Neural progenitor cell (in vitro differentiated cells): ENCODE results near the gene TRIM32. TPM values are rescaled to one million over a fixed set of nuclear protein-coding genes. Genes with fewer than 3 reads are reported as not detected.

Source experiments
- DNase-seq: peaks from one replicate; pipeline ENCODE4 v3.0.0-alpha.2; 2016; ENCODE audit warnings: low spot score
- H2AFZ ChIP-seq: fragments of 200-600 bp; sonication (generic); replicated peaks from 2 replicates; pipeline ENCODE4 v1.6.1; 2016; ENCODE audit warnings: antibody characterized with exemption
- H3F3A ChIP-seq: fragments of 200-600 bp; sonication (generic); 2 replicates; pipeline ENCODE4 v1.6.1; 2016; ENCODE audit warnings: antibody characterized with exemption, low read depth
- H3K27ac ChIP-seq: fragments of 200-600 bp; sonication (generic); 2 replicates; pipeline ENCODE4 v1.5.1; 2016; ENCODE audit warnings: mild to moderate bottlenecking
- H3K27me3 ChIP-seq: fragments of 200-600 bp; sonication (generic); 2 replicates; pipeline ENCODE4 v1.6.1; 2016; ENCODE audit warnings: mild to moderate bottlenecking, moderate library complexity
- H3K36me3 ChIP-seq: fragments of 200-600 bp; sonication (generic); 2 replicates; pipeline ENCODE4 v1.5.1; 2016
- H3K4me1 ChIP-seq: fragments of 200-600 bp; sonication (generic); 2 replicates; pipeline ENCODE4 v1.6.1; 2016; ENCODE audit warnings: mixed run types
- H3K4me2 ChIP-seq: fragments of 200-600 bp; sonication (generic); 2 replicates; pipeline ENCODE4 v1.6.1; 2016
- H3K4me3 ChIP-seq: fragments of 200-600 bp; sonication (generic); 2 replicates; pipeline ENCODE4 v1.5.1; 2016
- H3K79me2 ChIP-seq: fragments of 200-600 bp; sonication (generic); 2 replicates; pipeline ENCODE4 v1.6.1; 2016; ENCODE audit warnings: low read depth
- H3K9ac ChIP-seq: fragments of 200-600 bp; sonication (generic); 2 replicates; pipeline ENCODE4 v1.6.1; 2016
- H3K9me3 ChIP-seq: fragments of 200-600 bp; sonication (generic); 2 replicates; pipeline ENCODE4 v1.5.1; 2016; ENCODE audit warnings: low read depth
- H4K20me1 ChIP-seq: fragments of 200-600 bp; sonication (generic); 2 replicates; pipeline ENCODE4 v1.6.1; 2016; ENCODE audit warnings: low read depth
- H3K27ac Mint-ChIP-seq: 3 replicates; pipeline ENCODE4 v1.8.0; 2021; ENCODE audit warnings: mixed read lengths
- H3K27me3 Mint-ChIP-seq: 2 replicates; pipeline ENCODE4 v1.8.0; 2022; ENCODE audit warnings: low read depth, mild to moderate bottlenecking, inconsistent platforms, moderate library complexity, mixed read lengths; ENCODE audit not compliant: insufficient read depth
- H3K36me3 Mint-ChIP-seq: 3 replicates; pipeline ENCODE4 v1.8.0; 2021; ENCODE audit warnings: mixed read lengths
- H3K4me1 Mint-ChIP-seq: 3 replicates; pipeline ENCODE4 v1.8.0; 2021; ENCODE audit warnings: mixed read lengths
- H3K4me3 Mint-ChIP-seq: 3 replicates; pipeline ENCODE4 v1.8.0; 2021; ENCODE audit warnings: mild to moderate bottlenecking, moderate library complexity, mixed read lengths
- H3K9me3 Mint-ChIP-seq: 3 replicates; pipeline ENCODE4 v1.8.0; 2020; ENCODE audit warnings: mixed read lengths
- EZH2 ChIP-seq: fragments of 200-600 bp; sonication (generic); IDR thresholded peaks from 2 replicates; pipeline ENCODE4 v1.6.1; 2017; ENCODE audit warnings: antibody characterized with exemption, mild to moderate bottlenecking, moderate library complexity
- EZH2phosphoT487 ChIP-seq: fragments of 200-600 bp; sonication (generic); IDR thresholded peaks from 2 replicates; pipeline ENCODE4 v1.6.1; 2017; ENCODE audit warnings: antibody characterized with exemption
- total RNA-seq: library from RNA; depleted of rRNA; stranded (reverse); fragments of >200 nt; gene quantifications from 2 replicates; pipeline ENCODE4 v1.2.3, GENCODE V29; 2015; ENCODE audit warnings: low replicate concordance
- TF ChIP-seq, protein P1 (sequence below): fragments of 200-600 bp; sonication (generic); IDR thresholded peaks from 2 replicates; pipeline ENCODE4 v1.5.1; 2017; ENCODE audit warnings: antibody characterized with exemption, mild to moderate bottlenecking

TRIM32 gene
- total RNA-seq, 1 donor from 2014 or later = 16.3 TPM

GRCh38 chr9:116741086-116741740 is 54.1 kb downstream of the TRIM32 start:
- Mint-ChIP-seq H3K4me1 (no peaks in the 10 kb centered on the region), H3K27ac (no peak overlapping the region), H3K9me3 (no peaks in the 10 kb centered on the region), H3K27me3 (peaks cover 5% of the 10 kb centered on the region), H3K4me3 (no peak overlapping the region), H3K36me3 (no peaks in the 10 kb centered on the region)
- Histone ChIP-seq H3K36me3 (no peaks in the 10 kb centered on the region), H3K4me3 (no peak overlapping the region), H3K79me2 (no peaks in the 10 kb centered on the region), H3F3A (no peaks in the 10 kb centered on the region), H3K9me3 (no peaks in the 10 kb centered on the region), H2AFZ (no peak overlapping the region), H4K20me1 (no peaks in the 10 kb centered on the region), H3K27ac (no peak overlapping the region), H3K4me2 (no peak overlapping the region), H3K27me3 (no peaks in the 10 kb centered on the region), H3K9ac (no peak overlapping the region), H3K4me1 (no peaks in the 10 kb centered on the region)
- TF ChIP-seq EZH2phosphoT487 (no peak), EZH2 (no peak)
- no peak for DNase-seq

DNA sequence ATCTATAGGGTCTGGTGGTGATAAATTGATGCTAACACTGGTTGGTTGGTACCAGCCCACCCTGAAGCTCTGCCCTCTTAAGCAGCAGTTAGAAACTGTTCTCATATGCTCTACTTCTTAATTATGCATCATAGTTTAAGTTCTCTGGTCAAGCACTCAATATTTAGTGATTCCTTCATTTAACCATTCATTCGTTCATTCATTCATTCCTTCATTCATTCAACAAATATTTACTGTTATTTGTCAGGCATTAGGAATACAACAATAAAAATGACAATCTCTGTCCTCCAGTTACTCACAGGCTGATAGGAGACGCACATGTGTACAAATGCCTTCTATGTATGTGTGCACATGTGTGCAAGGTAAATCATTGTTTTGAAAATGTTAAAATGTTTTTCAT is 54.6 kb downstream of the TRIM32 start:
- no peak for TF ChIP-seq EZH2phosphoT487
- TF ChIP-seq, protein P1, sequence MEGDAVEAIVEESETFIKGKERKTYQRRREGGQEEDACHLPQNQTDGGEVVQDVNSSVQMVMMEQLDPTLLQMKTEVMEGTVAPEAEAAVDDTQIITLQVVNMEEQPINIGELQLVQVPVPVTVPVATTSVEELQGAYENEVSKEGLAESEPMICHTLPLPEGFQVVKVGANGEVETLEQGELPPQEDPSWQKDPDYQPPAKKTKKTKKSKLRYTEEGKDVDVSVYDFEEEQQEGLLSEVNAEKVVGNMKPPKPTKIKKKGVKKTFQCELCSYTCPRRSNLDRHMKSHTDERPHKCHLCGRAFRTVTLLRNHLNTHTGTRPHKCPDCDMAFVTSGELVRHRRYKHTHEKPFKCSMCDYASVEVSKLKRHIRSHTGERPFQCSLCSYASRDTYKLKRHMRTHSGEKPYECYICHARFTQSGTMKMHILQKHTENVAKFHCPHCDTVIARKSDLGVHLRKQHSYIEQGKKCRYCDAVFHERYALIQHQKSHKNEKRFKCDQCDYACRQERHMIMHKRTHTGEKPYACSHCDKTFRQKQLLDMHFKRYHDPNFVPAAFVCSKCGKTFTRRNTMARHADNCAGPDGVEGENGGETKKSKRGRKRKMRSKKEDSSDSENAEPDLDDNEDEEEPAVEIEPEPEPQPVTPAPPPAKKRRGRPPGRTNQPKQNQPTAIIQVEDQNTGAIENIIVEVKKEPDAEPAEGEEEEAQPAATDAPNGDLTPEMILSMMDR = no peak
- TF ChIP-seq EZH2 = no peak
- no peaks in the 10 kb centered on the region for H3K36me3 Mint-ChIP-seq
- H3K4me3 Mint-ChIP-seq = no peak overlapping the region
- Histone ChIP-seq H2AFZ (no peak overlapping the region), H3K9ac (no peak overlapping the region), H3K27ac (no peak overlapping the region), H3K4me1 (no peaks in the 10 kb centered on the region), H3K4me2 (no peak overlapping the region), H3K36me3 (no peaks in the 10 kb centered on the region), H3K79me2 (no peaks in the 10 kb centered on the region), H3F3A (no peaks in the 10 kb centered on the region), H3K9me3 (no peaks in the 10 kb centered on the region), H3K4me3 (no peak overlapping the region), H4K20me1 (no peaks in the 10 kb centered on the region), H3K27me3 (no peaks in the 10 kb centered on the region)
- H3K4me1 Mint-ChIP-seq = no peaks in the 10 kb centered on the region
- H3K9me3 Mint-ChIP-seq = no peaks in the 10 kb centered on the region
- H3K27ac Mint-ChIP-seq = no peak overlapping the region
- no peak for DNase-seq
- H3K27me3 Mint-ChIP-seq = peaks cover 5% of the 10 kb centered on the region

DNA sequence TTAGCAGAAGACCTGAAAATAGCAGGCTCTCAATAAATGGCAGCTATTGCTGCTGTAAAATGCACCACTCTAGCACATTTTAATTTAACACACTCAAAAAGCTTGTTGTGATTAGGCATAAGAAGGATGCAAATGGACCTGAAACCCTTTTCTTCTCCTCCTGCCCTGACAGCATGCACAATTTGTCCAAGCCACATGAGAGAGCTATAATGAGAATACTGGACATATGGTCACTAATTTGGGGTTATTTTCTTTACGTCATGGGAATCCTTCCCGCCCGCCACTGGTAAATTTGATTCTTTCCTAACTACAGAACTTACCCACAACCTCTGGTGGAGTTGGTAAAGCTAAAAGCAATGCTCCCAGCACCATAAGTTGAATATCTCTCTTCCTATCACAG is 62.1 kb downstream of the TRIM32 start:
- TF ChIP-seq EZH2phosphoT487 = no peak
- TF ChIP-seq, protein P1 = no peak
- TF ChIP-seq EZH2 = no peak
- H4K20me1 ChIP-seq = no peaks in the 10 kb centered on the region
- Mint-ChIP-seq H3K4me1 (no peaks in the 10 kb centered on the region), H3K4me3 (no peak overlapping the region), H3K36me3 (no peaks in the 10 kb centered on the region), H3K9me3 (no peaks in the 10 kb centered on the region), H3K27ac (no peak overlapping the region), H3K27me3 (no peaks in the 10 kb centered on the region)
- no peak overlapping the region for H3K9ac ChIP-seq
- H2AFZ ChIP-seq = no peak overlapping the region
- H3K27me3 ChIP-seq = no peaks in the 10 kb centered on the region
- no peaks in the 10 kb centered on the region for H3K9me3 ChIP-seq
- no peaks in the 10 kb centered on the region for H3K79me2 ChIP-seq
- H3F3A ChIP-seq = no peaks in the 10 kb centered on the region
- no peak for DNase-seq
- H3K27ac ChIP-seq = no peak overlapping the region
- no peak overlapping the region for H3K4me2 ChIP-seq
- no peak overlapping the region for H3K4me3 ChIP-seq
- no peaks in the 10 kb centered on the region for H3K36me3 ChIP-seq
- peaks cover 13% of the 10 kb centered on the region for H3K4me1 ChIP-seq

GRCh38 chr9:116749772-116750171 is 62.7 kb downstream of the TRIM32 start:
- no peaks in the 10 kb centered on the region for H3F3A ChIP-seq
- no peak overlapping the region for H3K4me3 Mint-ChIP-seq
- H3K27me3 Mint-ChIP-seq = no peaks in the 10 kb centered on the region
- H3K4me2 ChIP-seq = no peak overlapping the region
- H3K79me2 ChIP-seq = no peaks in the 10 kb centered on the region
- H3K36me3 ChIP-seq = no peaks in the 10 kb centered on the region
- H3K9me3 ChIP-seq = no peaks in the 10 kb centered on the region
- H3K9ac ChIP-seq = no peak overlapping the region
- H2AFZ ChIP-seq = no peak overlapping the region
- H3K27ac ChIP-seq = no peak overlapping the region
- H4K20me1 ChIP-seq = no peaks in the 10 kb centered on the region
- TF ChIP-seq, protein P1 = no peak
- no peak for TF ChIP-seq EZH2
- no peak for TF ChIP-seq EZH2phosphoT487
- H3K4me1 Mint-ChIP-seq = no peaks in the 10 kb centered on the region
- no peak overlapping the region for H3K4me3 ChIP-seq
- H3K4me1 ChIP-seq = peaks cover 13% of the 10 kb centered on the region
- no peaks in the 10 kb centered on the region for H3K27me3 ChIP-seq
- H3K36me3 Mint-ChIP-seq = no peaks in the 10 kb centered on the region
- no peak overlapping the region for H3K27ac Mint-ChIP-seq
- no peaks in the 10 kb centered on the region for H3K9me3 Mint-ChIP-seq
- DNase-seq = no peak
